HepG2 (cell line): Measurements from ENCODE around the gene CAPN9. TPM values are rescaled to one million over a fixed set of nuclear protein-coding genes. Genes with fewer than 3 reads are reported as not detected.

Experiments
- BRCA1 ChIP-seq: sonication (generic); formaldehyde crosslinking; IDR thresholded peaks from 2 replicates; pipeline ENCODE4 v1.4.0; 2020; ENCODE audit warnings: missing genetic modification reagents
- CBX2 ChIP-seq, 2 experiments: fragments of 200-600 bp in 1 of 2; sonication (generic); formaldehyde crosslinking in 1 of 2; IDR thresholded peaks; 2 replicates each; pipeline versions ENCODE4 v1.7.0 to v1.8.1; 2018 to 2022; ENCODE audit warnings: low read depth in 2 of 2, low read length in 1 of 2, mild to moderate bottlenecking in 1 of 2, missing genetic modification reagents in 1 of 2
- CREM ChIP-seq, 2 experiments: sonication (generic) in 1 of 2; formaldehyde crosslinking in 1 of 2; IDR thresholded peaks; 2 replicates each; pipeline versions ENCODE4 v1.4.0 to v1.6.1; 2016 to 2020; ENCODE audit warnings: antibody characterized with exemption in 1 of 2, mild to moderate bottlenecking in 1 of 2, missing genetic modification reagents in 1 of 2
- DNMT3B ChIP-seq: conservative IDR thresholded peaks from 2 replicates; pipeline ENCODE4 v1.6.1; 2016; ENCODE audit warnings: missing biosample characterization, control low read depth
- ESRRA ChIP-seq: sonication (generic); formaldehyde crosslinking; IDR thresholded peaks from 2 replicates; pipeline ENCODE4 v1.5.1; 2020; ENCODE audit warnings: mild to moderate bottlenecking, low read depth, missing genetic modification reagents
- FOSL1 ChIP-seq: sonication (generic); formaldehyde crosslinking; IDR thresholded peaks from 2 replicates; pipeline ENCODE4 v1.9.0; 2021; ENCODE audit warnings: missing genetic modification reagents, borderline replicate concordance
- GTF2F1 ChIP-seq: fragments of 150-350 bp; IDR thresholded peaks from 2 replicates; pipeline ENCODE4 v1.6.1; 2014; ENCODE audit warnings: low read length
- HNRNPUL1 ChIP-seq: fragments of 200-400 bp; formaldehyde crosslinking; IDR thresholded peaks from 2 replicates; pipeline ENCODE4 v1.6.1; 2017; ENCODE audit warnings: low read depth, mild to moderate bottlenecking, low read length, moderate library complexity
- HOXA3 ChIP-seq: sonication (generic); formaldehyde crosslinking; IDR thresholded peaks from 2 replicates; pipeline ENCODE4 v1.5.0; 2020; ENCODE audit warnings: missing genetic modification reagents
- MIER2 ChIP-seq: IDR thresholded peaks from 2 replicates; pipeline ENCODE4 v1.6.1; 2016; ENCODE audit warnings: missing biosample characterization, missing genetic modification reagents
- MYNN ChIP-seq: sonication (generic); formaldehyde crosslinking; IDR thresholded peaks from 2 replicates; pipeline ENCODE4 v1.4.0; 2020; ENCODE audit warnings: mild to moderate bottlenecking, low read depth, missing genetic modification reagents
- PCBP1 ChIP-seq: fragments of 200-400 bp; formaldehyde crosslinking; IDR thresholded peaks from 2 replicates; pipeline ENCODE4 v1.6.1; 2017; ENCODE audit warnings: mild to moderate bottlenecking, low read depth, low read length, borderline replicate concordance
- RARA ChIP-seq: IDR thresholded peaks from 2 replicates; pipeline ENCODE4 v1.6.1; 2016; ENCODE audit warnings: missing genetic modification reagents, missing compliant biosample characterization
- RBAK ChIP-seq: sonication (generic); formaldehyde crosslinking; IDR thresholded peaks from 2 replicates; pipeline ENCODE4 v1.5.1; 2020; ENCODE audit warnings: mild to moderate bottlenecking, missing genetic modification reagents
- SALL2 ChIP-seq: sonication (generic); formaldehyde crosslinking; IDR thresholded peaks from 2 replicates; pipeline ENCODE4 v1.8.1; 2023; ENCODE audit warnings: mild to moderate bottlenecking, missing genetic modification reagents, inconsistent platforms
- SIX1 ChIP-seq: sonication (generic); formaldehyde crosslinking; IDR thresholded peaks from 2 replicates; pipeline ENCODE4 v1.4.0; 2020; ENCODE audit warnings: missing genetic modification reagents, borderline replicate concordance
- SMC3 ChIP-seq: IDR thresholded peaks from 2 replicates; pipeline ENCODE4 v1.6.1; 2011; ENCODE audit warnings: low read length, improper control_type of control experiment
- ZNF207 ChIP-seq: fragments of 450-650 bp; IDR thresholded peaks from 2 replicates; pipeline ENCODE4 v1.6.1; 2016; ENCODE audit warnings: antibody characterized with exemption, borderline replicate concordance
- ZNF3 ChIP-seq: IDR thresholded peaks from 2 replicates; pipeline ENCODE4 v1.7.0; 2017; ENCODE audit warnings: inconsistent platforms
- ZNF446 ChIP-seq: sonication (generic); formaldehyde crosslinking; IDR thresholded peaks from 2 replicates; pipeline ENCODE4 v1.5.0; 2020; ENCODE audit warnings: mild to moderate bottlenecking, missing genetic modification reagents
- ZNF501 ChIP-seq: sonication (generic); formaldehyde crosslinking; IDR thresholded peaks from 2 replicates; pipeline ENCODE4 v1.5.1; 2020; ENCODE audit warnings: mild to moderate bottlenecking, moderate library complexity, missing genetic modification reagents
- ZNF790 ChIP-seq: sonication (generic); formaldehyde crosslinking; IDR thresholded peaks from 2 replicates; pipeline ENCODE4 v1.8.0; 2022; ENCODE audit warnings: missing genetic modification reagents, mild to moderate bottlenecking, borderline replicate concordance
- ZNF879 ChIP-seq: sonication (generic); formaldehyde crosslinking; IDR thresholded peaks from 2 replicates; pipeline ENCODE4 v1.8.1; 2023; ENCODE audit warnings: missing genetic modification reagents
- polyA plus RNA-seq, 8 experiments: library from polyadenylated mRNA; depleted of rRNA in 3 of 8; stranded (reverse) in 7 of 8; unstranded in 1 of 8; fragments of >200 nt; fragmentation: Illumina TruSeq in 4 of 8; extraction: Trizol in 4 of 8; gene quantifications; 2 replicates each; pipeline versions ENCODE4 v1.2.1 to v1.2.3, GENCODE V29; 2011 to 2016; ENCODE audit warnings: low read depth in 4 of 8, missing spikeins in 1 of 8, mixed read lengths in 1 of 8; ENCODE audit not compliant: insufficient read depth in 1 of 8
- total RNA-seq, 5 experiments: library from RNA; depleted of rRNA; stranded (reverse); fragments of >200 nt; fragmentation: Illumina TruSeq; extraction: Trizol; gene quantifications; 2 replicates each; pipeline ENCODE4 v1.2.3, GENCODE V29; 2016; ENCODE audit warnings: low read depth in 1 of 5
- TF ChIP-seq, protein P1 (sequence below): IDR thresholded peaks from 2 replicates; pipeline ENCODE4 v1.6.1; 2012; ENCODE audit warnings: inconsistent platforms
- TF ChIP-seq, protein P2 (sequence below): sonication (generic); formaldehyde crosslinking; IDR thresholded peaks from 2 replicates; pipeline ENCODE4 v1.4.0; 2020; ENCODE audit warnings: missing genetic modification reagents, borderline replicate concordance
- TF ChIP-seq, protein P3 (sequence below): sonication (generic); formaldehyde crosslinking; IDR thresholded peaks from 2 replicates; pipeline ENCODE4 v1.8.1; 2023; ENCODE audit warnings: mild to moderate bottlenecking, moderate library complexity, missing genetic modification reagents
- TF ChIP-seq, protein P4 (sequence below): sonication (generic); formaldehyde crosslinking; IDR thresholded peaks from 2 replicates; pipeline ENCODE4 v1.4.0; 2020; ENCODE audit warnings: missing genetic modification reagents

CAPN9 gene
- total and polyA plus RNA-seq, 2 of the 13 experiments (the other 11 are each of a cell fraction or from before 2014, with no cell fraction given), result 0.04 to 0.31 TPM

DNA sequence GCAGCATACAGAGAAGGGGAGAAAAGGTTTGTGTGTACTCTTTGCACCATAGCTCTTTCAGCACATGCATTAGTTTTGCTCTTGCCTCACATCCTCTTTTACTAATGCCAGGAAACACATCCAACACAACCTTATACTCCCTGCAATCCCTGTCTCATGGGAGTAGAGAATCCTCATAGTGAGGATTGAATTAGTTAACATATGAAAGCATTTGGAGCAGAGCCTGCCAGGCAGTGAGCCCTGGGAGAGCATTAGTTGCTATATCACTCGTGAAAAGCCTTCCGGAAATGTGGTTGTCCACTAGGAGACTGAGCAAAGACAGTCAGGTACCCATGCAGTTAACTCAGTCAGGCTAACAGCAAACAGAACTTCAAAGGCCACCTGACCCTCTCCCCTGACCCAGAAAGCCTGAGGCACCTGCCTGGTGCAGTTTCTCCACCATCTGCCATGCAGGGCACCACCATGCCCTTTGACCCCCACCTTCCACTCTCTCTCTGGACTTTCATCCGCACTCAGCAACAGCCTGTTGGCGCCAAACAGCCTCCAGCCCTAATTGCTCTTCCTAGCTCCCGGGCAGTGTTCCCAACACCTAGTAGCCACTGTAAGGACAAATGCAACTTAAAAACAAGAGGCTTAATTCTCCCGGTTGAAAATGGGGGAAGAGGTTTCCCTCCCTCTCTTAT is 18.3 kb upstream of the CAPN9 start (continued):
- TF ChIP-seq, protein P1, sequence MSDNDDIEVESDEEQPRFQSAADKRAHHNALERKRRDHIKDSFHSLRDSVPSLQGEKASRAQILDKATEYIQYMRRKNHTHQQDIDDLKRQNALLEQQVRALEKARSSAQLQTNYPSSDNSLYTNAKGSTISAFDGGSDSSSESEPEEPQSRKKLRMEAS, result peak; percentile 93
- TF ChIP-seq HOXA3 (CRISPR knock-in tag) (peak; percentile 94), FOSL1 (CRISPR knock-in tag) (no peak), PCBP1 (0 out of 2 replicates have a peak, but pooled peaks have one; percentile 26), CBX2 (IDR thresholded peaks at IDR 0.05; ENCODE audit: low read depth, low read length) (no peak), CBX2 (CRISPR knock-in tag; IDR thresholded peaks at IDR 0.05; ENCODE audit: low read depth) (no peak), MYNN (CRISPR knock-in tag) (no peak), ZNF3 (no peak; the same call in 1 of the 2 replicates), RBAK (CRISPR knock-in tag) (no peak), RARA (peak; percentile 98), MIER2 (CRISPR knock-in tag) (peak; percentile 60), SIX1 (CRISPR knock-in tag) (peak; percentile 73), ZNF501 (CRISPR knock-in tag) (peak; percentile 79), HNRNPUL1 (no peak), ESRRA (peak; percentile 95), SMC3 (no peak; the same call in 1 of the 2 replicates), DNMT3B (CRISPR knock-in tag) (no peak), GTF2F1 (no peak), ZNF207 (no peak), ZNF879 (CRISPR knock-in tag) (no peak), CREM (IDR thresholded peaks at IDR 0.05) (peak; percentile 88), CREM (CRISPR knock-in tag; IDR thresholded peaks at IDR 0.05) (no peak), BRCA1 (CRISPR knock-in tag) (no peak), ZNF446 (CRISPR knock-in tag) (no peak), ZNF790 (CRISPR knock-in tag) (peak; percentile 29; the same call in 1 of the 2 replicates), SALL2 (CRISPR knock-in tag) (peak; percentile 46; the same call in 1 of the 2 replicates)
- TF ChIP-seq, protein P2, sequence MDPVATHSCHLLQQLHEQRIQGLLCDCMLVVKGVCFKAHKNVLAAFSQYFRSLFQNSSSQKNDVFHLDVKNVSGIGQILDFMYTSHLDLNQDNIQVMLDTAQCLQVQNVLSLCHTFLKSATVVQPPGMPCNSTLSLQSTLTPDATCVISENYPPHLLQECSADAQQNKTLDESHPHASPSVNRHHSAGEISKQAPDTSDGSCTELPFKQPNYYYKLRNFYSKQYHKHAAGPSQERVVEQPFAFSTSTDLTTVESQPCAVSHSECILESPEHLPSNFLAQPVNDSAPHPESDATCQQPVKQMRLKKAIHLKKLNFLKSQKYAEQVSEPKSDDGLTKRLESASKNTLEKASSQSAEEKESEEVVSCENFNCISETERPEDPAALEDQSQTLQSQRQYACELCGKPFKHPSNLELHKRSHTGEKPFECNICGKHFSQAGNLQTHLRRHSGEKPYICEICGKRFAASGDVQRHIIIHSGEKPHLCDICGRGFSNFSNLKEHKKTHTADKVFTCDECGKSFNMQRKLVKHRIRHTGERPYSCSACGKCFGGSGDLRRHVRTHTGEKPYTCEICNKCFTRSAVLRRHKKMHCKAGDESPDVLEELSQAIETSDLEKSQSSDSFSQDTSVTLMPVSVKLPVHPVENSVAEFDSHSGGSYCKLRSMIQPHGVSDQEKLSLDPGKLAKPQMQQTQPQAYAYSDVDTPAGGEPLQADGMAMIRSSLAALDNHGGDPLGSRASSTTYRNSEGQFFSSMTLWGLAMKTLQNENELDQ (CRISPR knock-in tag), result no peak
- TF ChIP-seq, protein P3, sequence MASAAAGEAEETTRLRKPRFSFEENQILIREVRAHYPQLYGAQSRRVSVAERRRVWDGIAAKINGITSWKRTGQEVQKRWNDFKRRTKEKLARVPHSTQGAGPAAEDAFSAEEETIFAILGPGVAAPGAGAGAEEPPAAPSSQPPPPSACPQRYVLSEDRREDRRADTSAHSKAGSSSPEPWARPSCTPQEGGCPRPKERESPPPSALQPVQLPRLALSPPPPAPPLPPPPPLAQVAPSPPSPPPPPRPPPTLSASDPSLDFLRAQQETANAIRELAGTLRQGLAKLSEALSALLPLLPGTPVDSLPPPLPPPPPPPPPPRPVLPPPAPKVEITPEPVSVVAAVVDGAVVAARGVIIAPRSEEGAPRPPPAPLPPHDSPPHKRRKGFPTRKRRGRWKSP, result 0 out of 2 replicates have a peak, but pooled peaks have one; percentile 75
- TF ChIP-seq, protein P4, sequence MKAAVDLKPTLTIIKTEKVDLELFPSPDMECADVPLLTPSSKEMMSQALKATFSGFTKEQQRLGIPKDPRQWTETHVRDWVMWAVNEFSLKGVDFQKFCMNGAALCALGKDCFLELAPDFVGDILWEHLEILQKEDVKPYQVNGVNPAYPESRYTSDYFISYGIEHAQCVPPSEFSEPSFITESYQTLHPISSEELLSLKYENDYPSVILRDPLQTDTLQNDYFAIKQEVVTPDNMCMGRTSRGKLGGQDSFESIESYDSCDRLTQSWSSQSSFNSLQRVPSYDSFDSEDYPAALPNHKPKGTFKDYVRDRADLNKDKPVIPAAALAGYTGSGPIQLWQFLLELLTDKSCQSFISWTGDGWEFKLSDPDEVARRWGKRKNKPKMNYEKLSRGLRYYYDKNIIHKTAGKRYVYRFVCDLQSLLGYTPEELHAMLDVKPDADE (CRISPR knock-in tag), result no peak
